Gastroesophageal sphincter (tissue), 3 donors: Measurements from ENCODE around the gene OS9.

Experiments
- POLR2A ChIP-seq, 2 donors: fragments of 450-650 bp; IDR thresholded peaks; one replicate each; pipeline ENCODE4 v1.6.1; 2017; ENCODE audit warnings: antibody characterized with exemption in 2 of 2, mild to moderate bottlenecking in 2 of 2, moderate library complexity in 1 of 2
- TF ChIP-seq, protein P1 (sequence below), 4 experiments: fragments of 200-600 bp in 2 of 4; fragments of 450-650 bp in 2 of 4; sonication (generic) in 1 of 4; IDR thresholded peaks; one replicate each; pipeline ENCODE4 v1.5.1; 2017 to 2019; ENCODE audit warnings: antibody characterized with exemption in 4 of 4, mild to moderate bottlenecking in 2 of 4, moderate library complexity in 2 of 4

DNA sequence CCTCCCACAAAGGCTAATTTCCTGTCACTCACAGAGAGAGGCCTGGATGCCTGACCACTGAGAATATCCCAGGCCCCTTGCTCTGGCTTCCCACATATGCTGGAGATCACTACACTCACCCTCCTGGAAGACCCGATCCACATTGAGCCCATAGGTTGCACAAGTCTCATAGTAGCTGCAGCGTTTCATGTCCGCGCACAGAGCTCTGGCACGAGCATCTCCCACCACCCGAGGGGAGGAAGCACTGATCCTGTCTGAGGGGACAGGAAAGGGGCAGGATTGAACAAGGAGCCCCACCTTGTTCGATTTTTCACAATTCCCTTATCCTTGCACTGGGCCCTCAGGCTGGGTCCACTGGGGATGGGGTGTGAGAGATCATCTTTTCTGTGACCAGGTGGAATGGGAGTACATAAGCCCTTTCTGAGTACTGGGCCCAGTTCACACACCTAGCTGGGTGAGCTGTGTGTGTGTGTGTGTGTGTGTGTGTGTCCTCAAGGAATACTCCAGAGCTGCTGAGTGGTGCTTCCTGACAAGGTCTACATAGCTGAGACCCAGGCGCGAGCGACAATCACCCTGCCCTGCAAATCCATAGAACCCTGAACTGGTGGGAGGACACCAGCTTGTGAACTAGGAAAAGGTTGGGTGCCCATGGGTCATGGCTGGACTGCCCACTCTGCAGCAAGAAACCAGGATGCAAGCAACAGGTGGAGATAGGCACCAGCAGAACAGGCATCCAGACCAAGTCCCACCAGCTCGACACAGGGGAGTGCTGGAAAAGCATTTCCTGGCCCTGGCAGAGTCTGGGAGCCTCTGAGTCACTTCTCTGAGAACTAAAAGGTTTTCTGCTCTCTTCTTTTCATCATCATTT lies 39.0 kb downstream of the OS9 start:
- TF ChIP-seq, protein P1, sequence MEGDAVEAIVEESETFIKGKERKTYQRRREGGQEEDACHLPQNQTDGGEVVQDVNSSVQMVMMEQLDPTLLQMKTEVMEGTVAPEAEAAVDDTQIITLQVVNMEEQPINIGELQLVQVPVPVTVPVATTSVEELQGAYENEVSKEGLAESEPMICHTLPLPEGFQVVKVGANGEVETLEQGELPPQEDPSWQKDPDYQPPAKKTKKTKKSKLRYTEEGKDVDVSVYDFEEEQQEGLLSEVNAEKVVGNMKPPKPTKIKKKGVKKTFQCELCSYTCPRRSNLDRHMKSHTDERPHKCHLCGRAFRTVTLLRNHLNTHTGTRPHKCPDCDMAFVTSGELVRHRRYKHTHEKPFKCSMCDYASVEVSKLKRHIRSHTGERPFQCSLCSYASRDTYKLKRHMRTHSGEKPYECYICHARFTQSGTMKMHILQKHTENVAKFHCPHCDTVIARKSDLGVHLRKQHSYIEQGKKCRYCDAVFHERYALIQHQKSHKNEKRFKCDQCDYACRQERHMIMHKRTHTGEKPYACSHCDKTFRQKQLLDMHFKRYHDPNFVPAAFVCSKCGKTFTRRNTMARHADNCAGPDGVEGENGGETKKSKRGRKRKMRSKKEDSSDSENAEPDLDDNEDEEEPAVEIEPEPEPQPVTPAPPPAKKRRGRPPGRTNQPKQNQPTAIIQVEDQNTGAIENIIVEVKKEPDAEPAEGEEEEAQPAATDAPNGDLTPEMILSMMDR (IDR thresholded peaks at IDR 0.05), result no peak
- TF ChIP-seq POLR2A (IDR thresholded peaks at IDR 0.05), result no peak
